ENCODE measurements around the gene TFF1. TPM values are rescaled to one million over a fixed set of nuclear protein-coding genes. Genes with fewer than 3 reads are reported as not detected.

Gene TFF1
- total and polyA plus RNA-seq, 12 donors, result not detected

DNA sequence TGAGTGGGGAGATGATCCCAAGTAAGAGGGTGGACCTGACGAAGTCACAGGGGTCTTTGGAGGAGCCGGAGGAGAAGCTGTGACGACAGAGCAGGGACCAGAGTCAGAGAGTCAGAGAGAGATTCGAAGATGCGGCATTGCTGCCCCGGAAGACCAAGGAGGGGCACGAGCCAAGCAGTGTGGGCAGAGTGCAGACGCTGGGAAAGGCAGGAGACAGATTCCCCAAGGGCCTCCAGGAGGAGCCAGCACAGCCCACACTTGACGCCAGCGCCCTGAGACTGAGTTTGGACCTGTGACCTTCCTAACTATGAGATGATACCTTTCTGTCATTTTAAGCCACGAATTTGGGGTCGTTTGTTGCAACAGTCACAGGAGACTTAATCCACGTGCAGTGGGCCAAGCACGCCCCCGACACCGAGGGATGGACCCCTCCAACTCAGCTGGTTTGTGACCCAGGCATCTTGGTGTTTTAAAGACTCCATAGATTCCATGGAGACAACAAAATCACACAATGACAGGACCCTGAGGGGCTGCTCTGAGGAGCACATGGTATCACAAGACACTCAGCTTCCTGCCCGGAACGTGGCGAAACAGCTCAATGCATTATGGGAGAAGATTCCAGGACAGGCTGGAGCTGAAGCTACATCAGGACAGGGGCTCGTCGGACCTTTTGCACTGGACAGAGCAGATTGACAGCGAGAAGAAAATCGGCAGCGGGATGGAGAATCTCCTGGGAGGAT lies 11.0 kb upstream of the TFF1 start:
- Histone ChIP-seq H3K27me3 (peaks cover 0 to 59% (median 30%) of the 10 kb centered on the region in 7 donors), H3K36me3 (no peaks in the 10 kb centered on the region), H3K9me3 (peaks cover 0 to 14% (median 0%) of the 10 kb centered on the region in 11 donors), H3K27ac (no peak overlapping the region), H3K4me1 (no peaks in the 10 kb centered on the region), H3K4me3 (no peak overlapping the region)
- 75 to 76% methylated on average over 24 of the region's 24 CpGs for WGBS, 2 donors
- DNase-seq (no peak), ATAC-seq (no peak)
- intact Hi-C loops (cut with DNase I), result no loop called here
- TF ChIP-seq, protein P1, sequence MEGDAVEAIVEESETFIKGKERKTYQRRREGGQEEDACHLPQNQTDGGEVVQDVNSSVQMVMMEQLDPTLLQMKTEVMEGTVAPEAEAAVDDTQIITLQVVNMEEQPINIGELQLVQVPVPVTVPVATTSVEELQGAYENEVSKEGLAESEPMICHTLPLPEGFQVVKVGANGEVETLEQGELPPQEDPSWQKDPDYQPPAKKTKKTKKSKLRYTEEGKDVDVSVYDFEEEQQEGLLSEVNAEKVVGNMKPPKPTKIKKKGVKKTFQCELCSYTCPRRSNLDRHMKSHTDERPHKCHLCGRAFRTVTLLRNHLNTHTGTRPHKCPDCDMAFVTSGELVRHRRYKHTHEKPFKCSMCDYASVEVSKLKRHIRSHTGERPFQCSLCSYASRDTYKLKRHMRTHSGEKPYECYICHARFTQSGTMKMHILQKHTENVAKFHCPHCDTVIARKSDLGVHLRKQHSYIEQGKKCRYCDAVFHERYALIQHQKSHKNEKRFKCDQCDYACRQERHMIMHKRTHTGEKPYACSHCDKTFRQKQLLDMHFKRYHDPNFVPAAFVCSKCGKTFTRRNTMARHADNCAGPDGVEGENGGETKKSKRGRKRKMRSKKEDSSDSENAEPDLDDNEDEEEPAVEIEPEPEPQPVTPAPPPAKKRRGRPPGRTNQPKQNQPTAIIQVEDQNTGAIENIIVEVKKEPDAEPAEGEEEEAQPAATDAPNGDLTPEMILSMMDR (IDR thresholded peaks at IDR 0.05), result no peak

DNA sequence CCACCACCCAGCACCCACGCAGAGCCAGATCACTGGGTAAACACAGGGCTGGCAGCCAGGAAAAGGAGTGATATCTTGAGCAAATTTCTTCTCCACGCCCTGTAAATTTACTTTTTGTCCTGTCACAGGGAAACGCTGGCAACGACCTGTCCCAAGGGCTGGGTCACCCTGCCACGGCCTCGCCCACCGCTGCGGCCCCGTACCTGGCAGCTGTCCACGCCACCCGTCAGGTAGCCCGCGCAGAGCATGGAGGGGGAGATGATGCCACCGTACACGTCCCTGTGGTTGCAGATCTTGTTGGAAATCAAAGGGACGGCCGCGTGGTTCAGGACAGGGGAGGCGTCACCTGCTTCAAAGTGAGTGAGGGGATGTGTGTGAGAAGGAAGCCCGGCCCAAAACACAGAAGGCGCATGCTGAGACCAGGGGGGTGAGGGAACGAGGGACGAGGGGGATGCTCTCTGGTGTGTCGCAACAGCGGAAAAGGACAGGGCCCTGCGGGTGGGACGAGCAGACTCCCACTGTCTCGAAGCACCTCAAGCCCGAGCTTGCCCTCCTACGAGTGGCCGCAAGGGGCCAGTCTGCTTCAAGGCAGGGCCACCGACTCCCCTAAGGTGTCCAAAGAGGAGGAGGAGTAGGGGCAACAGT lies 10.1 kb upstream of the TFF1 start:
- Histone ChIP-seq H3K27me3 (peaks cover 0 to 65% (median 30%) of the 10 kb centered on the region in 7 donors), H3K36me3 (no peaks in the 10 kb centered on the region), H3K9me3 (peaks cover 0 to 5% (median 0%) of the 10 kb centered on the region in 11 donors), H3K4me1 (no peaks in the 10 kb centered on the region), H3K4me3 (no peak overlapping the region), H3K27ac (no peak overlapping the region)
- TF ChIP-seq, protein P1 (IDR thresholded peaks at IDR 0.05), result peak in 2 of 9 donors; percentile 45 to 60
- intact Hi-C loops (cut with DNase I), result no loop called here
- WGBS, 2 donors, result 78% methylated on average over 32 of the region's 32 CpGs
- DNase-seq (peak in 1 of 2 donors; percentile 14), ATAC-seq (no peak)

DNA sequence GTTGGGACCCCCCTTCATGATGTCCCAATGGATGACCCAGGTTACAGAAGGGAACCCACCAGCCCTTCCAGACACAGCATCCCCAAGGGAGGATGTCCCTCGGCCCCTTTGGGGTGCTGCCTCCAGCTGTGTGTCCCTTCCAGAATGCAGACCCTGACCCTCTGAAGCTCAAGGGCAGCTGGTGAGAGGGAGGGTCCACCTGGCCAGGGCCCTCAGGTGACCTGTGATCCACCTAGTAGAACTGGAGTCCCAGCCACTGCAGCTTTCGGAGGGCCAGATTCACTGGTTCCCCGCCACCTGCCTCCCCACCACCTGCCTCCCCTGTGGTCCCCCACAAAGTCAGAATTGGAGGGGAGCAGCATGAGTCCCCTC lies 9.6 kb upstream of the TFF1 start:
- H3K27ac ChIP-seq, result no peak overlapping the region
- TF ChIP-seq, protein P1 (IDR thresholded peaks at IDR 0.05), result no peak
- DNase-seq (no peak), ATAC-seq (no peak)
- H3K4me1 ChIP-seq, result no peaks in the 10 kb centered on the region
- H3K4me3 ChIP-seq, result no peak overlapping the region
- H3K9me3 ChIP-seq, result no peaks in the 10 kb centered on the region
- no peaks in the 10 kb centered on the region for H3K36me3 ChIP-seq
- intact Hi-C loops (cut with DNase I), result no loop called here
- WGBS, 2 donors, result 87 to 90% methylated on average over 3 of the region's 3 CpGs
- H3K27me3 ChIP-seq, result peaks cover 0 to 69% (median 30%) of the 10 kb centered on the region in 7 donors

DNA sequence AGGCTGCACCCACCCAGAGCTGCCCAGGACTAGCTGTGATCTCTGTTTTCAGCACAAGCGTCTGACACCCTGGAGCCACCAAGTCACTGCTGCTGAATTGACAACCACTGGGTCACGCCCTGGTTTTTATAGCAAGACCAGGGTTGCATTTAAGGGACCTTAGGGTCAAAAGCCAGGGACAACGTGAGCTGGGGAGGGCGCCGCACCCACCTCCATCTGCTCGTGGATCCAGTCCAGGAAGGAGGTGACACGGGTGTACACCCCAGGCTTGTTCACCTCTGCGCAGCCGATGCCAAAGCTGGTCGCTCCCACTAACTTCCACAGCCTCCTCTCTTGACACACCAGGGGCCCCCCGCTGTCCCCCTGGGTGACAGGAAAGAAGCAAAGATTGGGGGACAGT lies 9.2 kb upstream of the TFF1 start:
- H3K4me1 ChIP-seq, result no peaks in the 10 kb centered on the region
- 72 to 74% methylated on average over 11 of the region's 11 CpGs for WGBS, 2 donors
- TF ChIP-seq, protein P1 (IDR thresholded peaks at IDR 0.05), result no peak
- intact Hi-C loops (cut with DNase I), result no loop called here
- H3K9me3 ChIP-seq, result no peaks in the 10 kb centered on the region
- peaks cover 0 to 71% (median 33%) of the 10 kb centered on the region in 7 donors for H3K27me3 ChIP-seq
- no peak overlapping the region for H3K4me3 ChIP-seq
- no peak overlapping the region for H3K27ac ChIP-seq
- H3K36me3 ChIP-seq, result no peaks in the 10 kb centered on the region
- DNase-seq (no peak), ATAC-seq (no peak)
